Uterus (tissue), 4 donors: ENCODE measurements around the gene NPAS1. TPM values are rescaled to one million over a fixed set of nuclear protein-coding genes. Genes with fewer than 3 reads are reported as not detected.

Experiments
- DNase-seq, 2 donors: peaks; one replicate each; pipeline ENCODE4 v3.0.0-alpha.2; 2019 to 2020
- H3K27ac ChIP-seq, 2 donors: fragments of 200-600 bp; sonication (generic); 1 replicate in 1 of 2; 2 replicates in 1 of 2; pipeline ENCODE4 v1.5.1; 2016 to 2018
- H3K27me3 ChIP-seq, 2 donors: fragments of 200-600 bp; sonication (generic); one replicate each; pipeline ENCODE4 v1.5.1; 2018 to 2019; ENCODE audit warnings: control low read depth in 1 of 2
- H3K36me3 ChIP-seq, 2 donors: fragments of 200-600 bp; sonication (generic); one replicate each; pipeline ENCODE4 v1.5.1; 2019; ENCODE audit warnings: control low read depth in 1 of 2
- H3K4me1 ChIP-seq, 2 donors: fragments of 200-600 bp; sonication (generic); one replicate each; pipeline ENCODE4 v1.5.1; 2018 to 2019; ENCODE audit warnings: control low read depth in 1 of 2
- H3K4me3 ChIP-seq, 2 donors: fragments of 200-600 bp; sonication (generic); 1 replicate in 1 of 2; 2 replicates in 1 of 2; pipeline ENCODE4 v1.5.1; 2018 to 2019; ENCODE audit warnings: mild to moderate bottlenecking in 1 of 2
- H3K9me3 ChIP-seq, 2 donors: fragments of 200-600 bp; sonication (generic); one replicate each; pipeline ENCODE4 v1.5.1; 2019; ENCODE audit warnings: control low read depth in 1 of 2
- CTCF ChIP-seq, 4 experiments: fragments of 200-600 bp in 2 of 4; fragments of 450-650 bp in 2 of 4; sonication (generic) in 2 of 4; IDR thresholded peaks; one replicate each; pipeline ENCODE4 v1.5.1; 2016 to 2019; ENCODE audit warnings: antibody characterized with exemption in 4 of 4, mild to moderate bottlenecking in 2 of 4, moderate library complexity in 1 of 4
- POLR2A ChIP-seq, 2 donors: fragments of 450-650 bp; IDR thresholded peaks; one replicate each; pipeline ENCODE4 v1.6.1; 2016; ENCODE audit warnings: antibody characterized with exemption in 2 of 2, mild to moderate bottlenecking in 1 of 2, moderate library complexity in 1 of 2
- intact Hi-C: fragments of 100-400 bp; cut with DNase I; formaldehyde crosslinking; loops from one replicate; pipeline ENCODE4 v1.15.1; 2023; ENCODE audit warnings: low total_unique reads
- total RNA-seq, 4 donors: library from RNA; depleted of rRNA in 3 of 4; stranded (reverse); fragments of >200 nt in 3 of 4; gene quantifications; one replicate each; pipeline versions ENCODE4 v1.1.0 to v1.2.4, GENCODE V29; 2014 to 2023
- donor health status: DM: yes; HTN: yes; CAD: no.

NPAS1 gene
- total RNA-seq, 4 donors from 2014 or later = not detected

GRCh38 chr19:46983097-46983496 lies 36.5 kb upstream of the NPAS1 start:
- no peak for DNase-seq
- intact Hi-C loops = no loop called here
- Histone ChIP-seq H3K9me3 (no peaks in the 10 kb centered on the region), H3K27ac (no peak overlapping the region), H3K36me3 (no peaks in the 10 kb centered on the region), H3K4me1 (peaks cover 3 to 15% of the 10 kb centered on the region in 2 donors), H3K4me3 (no peak overlapping the region), H3K27me3 (no peaks in the 10 kb centered on the region)
- TF ChIP-seq CTCF (IDR thresholded peaks at IDR 0.05) (no peak), POLR2A (IDR thresholded peaks at IDR 0.05) (no peak)

GRCh38 chr19:46984077-46985010 lies 35.3 kb upstream of the NPAS1 start:
- H3K27ac ChIP-seq = peak overlapping the region; percentile 48 to 67
- no peaks in the 10 kb centered on the region for H3K27me3 ChIP-seq
- intact Hi-C loops = no loop called here
- DNase-seq = peak; percentile 34 to 62
- H3K36me3 ChIP-seq = no peaks in the 10 kb centered on the region
- TF ChIP-seq CTCF (IDR thresholded peaks at IDR 0.05) (no peak), POLR2A (IDR thresholded peaks at IDR 0.05) (no peak)
- H3K4me3 ChIP-seq = no peak overlapping the region
- peaks cover 3 to 10% of the 10 kb centered on the region in 2 donors for H3K4me1 ChIP-seq
- no peaks in the 10 kb centered on the region for H3K9me3 ChIP-seq

DNA sequence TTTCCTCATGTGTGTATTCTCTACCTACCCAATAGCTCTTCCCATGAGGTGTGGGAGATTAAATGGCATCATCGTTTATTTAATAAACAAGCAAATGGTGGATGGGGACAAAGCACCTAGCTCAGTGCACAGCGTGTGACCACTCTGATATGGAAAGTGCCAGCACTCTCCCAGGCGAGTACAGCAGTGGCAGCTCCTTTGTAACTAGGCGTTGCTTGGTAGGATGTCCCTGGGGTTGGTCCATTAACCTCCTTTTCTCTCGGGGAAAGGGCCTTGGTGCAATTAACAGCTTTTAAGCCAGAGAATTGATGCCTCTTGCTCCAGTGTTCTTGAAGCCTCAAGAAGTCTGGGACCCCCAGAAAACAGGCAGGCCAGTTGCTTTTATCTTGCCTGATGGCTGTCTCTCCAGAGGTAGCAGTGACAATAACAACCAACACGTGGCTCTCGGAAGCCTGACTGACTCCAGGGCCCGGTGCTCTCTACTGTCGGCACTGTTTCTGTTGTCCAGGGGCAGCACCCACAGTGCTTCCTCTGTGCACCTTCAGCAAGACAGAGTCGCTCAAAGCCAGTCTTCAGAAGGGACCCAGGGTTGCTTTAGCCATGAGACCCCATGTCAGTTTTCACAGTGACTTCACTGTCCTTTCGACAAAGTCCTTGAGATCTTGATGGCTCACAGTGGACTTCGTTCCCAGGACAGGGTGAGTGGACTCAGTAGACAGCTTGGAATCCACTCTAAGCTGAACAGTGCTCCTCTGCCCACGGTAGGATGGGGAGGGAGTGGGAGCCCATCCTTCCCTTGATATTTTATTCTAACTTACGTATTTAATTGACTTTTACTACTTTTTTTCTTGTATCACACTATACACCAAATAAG lies 33.9 kb upstream of the NPAS1 start:
- Histone ChIP-seq H3K4me1 (peaks cover 3 to 13% of the 10 kb centered on the region in 2 donors), H3K36me3 (no peaks in the 10 kb centered on the region), H3K27me3 (no peaks in the 10 kb centered on the region), H3K27ac (peak overlapping the region in 1 of 2 donors; percentile 67), H3K4me3 (no peak overlapping the region), H3K9me3 (no peaks in the 10 kb centered on the region)
- intact Hi-C loops = no loop called here
- no peak for TF ChIP-seq POLR2A (IDR thresholded peaks at IDR 0.05)
- no peak for TF ChIP-seq CTCF (IDR thresholded peaks at IDR 0.05)
- no peak for DNase-seq

DNA sequence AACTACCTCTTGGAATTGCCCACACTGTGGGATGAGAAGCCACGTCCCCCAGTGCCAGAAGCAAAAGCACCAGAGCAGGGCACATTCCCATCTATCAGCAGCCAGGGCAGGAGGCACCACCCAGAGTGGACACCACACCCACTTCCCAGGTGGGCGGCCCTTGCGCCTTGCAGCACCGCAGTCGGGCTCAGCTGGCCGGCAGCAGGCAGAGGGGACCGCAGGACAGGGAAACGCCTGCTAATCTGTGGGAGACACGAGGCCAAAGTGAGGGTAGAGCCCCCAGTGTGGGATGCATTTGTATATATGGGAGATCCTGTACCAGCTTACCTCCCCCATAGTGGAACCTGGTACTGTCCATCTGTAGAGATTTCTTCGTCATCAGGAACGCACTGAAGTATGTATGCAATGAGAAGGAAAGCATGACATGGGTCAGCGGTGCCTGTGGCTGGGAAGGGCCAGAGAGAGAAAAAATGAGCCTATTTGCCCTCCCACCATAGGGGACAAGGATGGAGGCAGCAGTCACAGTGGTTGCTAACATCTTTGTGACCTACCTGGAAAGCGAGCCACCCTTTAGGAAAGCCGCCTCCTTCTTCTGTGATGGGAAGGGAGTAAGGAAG lies 30.9 kb upstream of the NPAS1 start:
- Histone ChIP-seq H3K27ac (no peak overlapping the region), H3K4me1 (peaks cover 3 to 10% of the 10 kb centered on the region in 2 donors)
- intact Hi-C loops = no loop called here

More for the DNA sequence above, 30.9 kb upstream of the NPAS1 start:
- no peaks in the 10 kb centered on the region for H3K9me3 ChIP-seq
- no peaks in the 10 kb centered on the region for H3K27me3 ChIP-seq
- no peaks in the 10 kb centered on the region for H3K36me3 ChIP-seq
- DNase-seq = no peak
- TF ChIP-seq CTCF (IDR thresholded peaks at IDR 0.05) = no peak
- no peak for TF ChIP-seq POLR2A (IDR thresholded peaks at IDR 0.05)
- H3K4me3 ChIP-seq = no peak overlapping the region
